PC-3 (cell line): ENCODE measurements around the gene ATP6V0E2. TPM values are rescaled to one million over a fixed set of nuclear protein-coding genes. Genes with fewer than 3 reads are reported as not detected.

ENCODE experiments used
- ATAC-seq: fragments of 200-7000 bp; cut with Tn5 transposase; 2 replicates; pipeline ENCODE4 v1.9.1; 2020; ENCODE audit warnings: mild to moderate bottlenecking, moderate library complexity
- BruUV-seq: library from RNA; stranded (reverse); fragments of 400-500 nt; replicated peaks from 2 replicates; lab custom pipeline; 2021; lab: Mats Ljungman, UMichigan
- CTCF ChIA-PET: fragments of 300-600 bp; sonication (Branson Sonifier 250); formaldehyde crosslinking; loops from one replicate; lab custom pipeline; 2022; ENCODE audit warnings: antibody characterized with exemption; lab: Charles Lee
- POLR2A ChIA-PET: fragments of 300-600 bp; sonication (Branson Sonifier 250); formaldehyde crosslinking; loops from one replicate; lab custom pipeline; 2022; ENCODE audit warnings: antibody characterized with exemption; ENCODE audit not compliant: unreplicated experiment; lab: Charles Lee
- DNase-seq: peaks from one replicate; pipeline ENCODE4 v3.0.0-alpha.2; 2015
- H2AFZ ChIP-seq: fragments of 300-600 bp; sonication (generic); 2 replicates; pipeline ENCODE4 v1.6.0; 2016; ENCODE audit warnings: antibody characterized with exemption, low read length
- H3F3A ChIP-seq: fragments of 300-600 bp; sonication (generic); one replicate; pipeline ENCODE4 v1.6.0; 2017; ENCODE audit warnings: antibody characterized with exemption, low read length, control low read depth, mild to moderate bottlenecking; ENCODE audit not compliant: unreplicated experiment
- H3K27ac ChIP-seq: fragments of 300-600 bp; sonication (generic); 2 replicates; pipeline ENCODE4 v1.5.1; 2016; ENCODE audit warnings: mild to moderate bottlenecking, low read length
- H3K27me3 ChIP-seq: fragments of 300-600 bp; sonication (generic); 2 replicates; pipeline ENCODE4 v1.6.1; 2016; ENCODE audit warnings: low read length, mixed read lengths
- H3K36me3 ChIP-seq: fragments of 300-600 bp; sonication (generic); 2 replicates; pipeline ENCODE4 v1.6.1; 2016; ENCODE audit warnings: low read depth, mixed run types, low read length, mixed read lengths
- H3K4me1 ChIP-seq: fragments of 300-600 bp; sonication (generic); 2 replicates; pipeline ENCODE4 v1.5.1; 2016; ENCODE audit warnings: low read length; ENCODE audit not compliant: insufficient read depth
- H3K4me2 ChIP-seq: fragments of 300-600 bp; sonication (generic); 2 replicates; pipeline ENCODE4 v1.6.0; 2016; ENCODE audit warnings: low read length
- H3K4me3 ChIP-seq: fragments of 300-600 bp; sonication (generic); 2 replicates; pipeline ENCODE4 v1.5.1; 2016; ENCODE audit warnings: mild to moderate bottlenecking, low read length, mixed read lengths
- H3K79me2 ChIP-seq: fragments of 300-600 bp; sonication (generic); 2 replicates; pipeline ENCODE4 v1.6.1; 2017; ENCODE audit warnings: low read length, mixed read lengths
- H3K9ac ChIP-seq: fragments of 300-600 bp; sonication (generic); 2 replicates; pipeline ENCODE4 v1.6.0; 2016; ENCODE audit warnings: mild to moderate bottlenecking, low read length
- H3K9me2 ChIP-seq: fragments of 300-600 bp; sonication (generic); replicated peaks from 2 replicates; pipeline ENCODE4 v1.6.1; 2016; ENCODE audit warnings: mixed run types, low read length, mixed read lengths
- H3K9me3 ChIP-seq: fragments of 300-600 bp; sonication (generic); 2 replicates; pipeline ENCODE4 v1.6.1; 2016; ENCODE audit warnings: low read length, mixed read lengths
- H4K20me1 ChIP-seq: fragments of 300-600 bp; sonication (generic); 2 replicates; pipeline ENCODE4 v1.6.1; 2016; ENCODE audit warnings: low read length, mixed read lengths
- CTCF ChIP-seq: fragments of 300-600 bp; sonication (generic); conservative IDR thresholded peaks from 2 replicates; pipeline ENCODE4 v1.5.1; 2017; ENCODE audit warnings: antibody characterized with exemption, low read depth, mild to moderate bottlenecking, low read length
- EZH2 ChIP-seq: fragments of 300-600 bp; sonication (generic); IDR thresholded peaks from one replicate; pipeline ENCODE4 v1.6.1; 2017; ENCODE audit warnings: antibody characterized with exemption, mild to moderate bottlenecking, low read length; ENCODE audit not compliant: unreplicated experiment
- EZH2phosphoT487 ChIP-seq: fragments of 300-600 bp; sonication (generic); IDR thresholded peaks from 2 replicates; pipeline ENCODE4 v1.6.1; 2018; ENCODE audit warnings: mild to moderate bottlenecking, antibody characterized with exemption, low read length, borderline replicate concordance
- intact Hi-C: fragments of 100-400 bp; cut with micrococcal nuclease; formaldehyde crosslinking; loops from 2 replicates; pipeline ENCODE4 v1.9.0; 2023
- total RNA-seq: library from RNA; depleted of rRNA; stranded (reverse); fragments of >200 nt; gene quantifications from 2 replicates; pipeline ENCODE4 v1.2.3, GENCODE V29; 2014

The ATP6V0E2 gene
- total RNA-seq, 1 experiment from 2014 or later: 78.2 TPM

- intact Hi-C loops: no loop called here
- CTCF ChIA-PET: no interaction called here
Measured at GRCh38 chr7:149856583-149856982, 17.2 kb upstream of the ATP6V0E2 start.

GRCh38 chr7:149859369-149859768, 14.4 kb upstream of the ATP6V0E2 start:
- intact Hi-C loops: no loop called here
- Histone ChIP-seq H3K27me3 (no peaks in the 10 kb centered on the region), H3K9ac (no peak overlapping the region), H3K9me2 (no peaks in the 10 kb centered on the region), H3K4me3 (no peak overlapping the region), H3K27ac (no peak overlapping the region), H3K9me3 (no peaks in the 10 kb centered on the region), H3K4me2 (no peak overlapping the region), H2AFZ (no peak overlapping the region), H3K79me2 (no peaks in the 10 kb centered on the region), H3F3A (no peaks in the 10 kb centered on the region), H4K20me1 (no peaks in the 10 kb centered on the region), H3K36me3 (no peaks in the 10 kb centered on the region), H3K4me1 (peaks cover 13% of the 10 kb centered on the region; the same call in 1 of the 2 replicates)
- POLR2A ChIA-PET: interaction anchor here (0.6 kb wide), 1 partner anchor 510 kb away, joined by 4 read pairs; no protein-coding TSS in a partner anchor
- BruUV-seq: no TSS peak
- no peak for TF ChIP-seq CTCF
- TF ChIP-seq EZH2: no peak
- TF ChIP-seq EZH2phosphoT487: no peak
- CTCF ChIA-PET: no interaction called here
- peak; percentile 7 for DNase-seq
- ATAC-seq: no peak

More at GRCh38 chr7:149856583-149856982, 17.2 kb upstream of the ATP6V0E2 start:
- Histone ChIP-seq H3K4me2 (no peak overlapping the region), H3K4me3 (no peak overlapping the region), H3F3A (no peaks in the 10 kb centered on the region), H4K20me1 (no peaks in the 10 kb centered on the region), H3K27ac (no peak overlapping the region), H3K9ac (no peak overlapping the region), H3K27me3 (no peaks in the 10 kb centered on the region), H3K9me3 (no peaks in the 10 kb centered on the region), H3K9me2 (no peaks in the 10 kb centered on the region), H3K4me1 (peaks cover 13% of the 10 kb centered on the region; the same call in 1 of the 2 replicates), H3K36me3 (no peaks in the 10 kb centered on the region), H3K79me2 (no peaks in the 10 kb centered on the region), H2AFZ (no peak overlapping the region)
- ATAC-seq (no peak), DNase-seq (no peak)
- POLR2A ChIA-PET: interaction anchor here (0.6 kb wide), 1 partner anchor 731 kb away, joined by 6 read pairs; no protein-coding TSS in a partner anchor
- BruUV-seq: no TSS peak
- TF ChIP-seq EZH2 (no peak), EZH2phosphoT487 (no peak), CTCF (no peak)

DNA sequence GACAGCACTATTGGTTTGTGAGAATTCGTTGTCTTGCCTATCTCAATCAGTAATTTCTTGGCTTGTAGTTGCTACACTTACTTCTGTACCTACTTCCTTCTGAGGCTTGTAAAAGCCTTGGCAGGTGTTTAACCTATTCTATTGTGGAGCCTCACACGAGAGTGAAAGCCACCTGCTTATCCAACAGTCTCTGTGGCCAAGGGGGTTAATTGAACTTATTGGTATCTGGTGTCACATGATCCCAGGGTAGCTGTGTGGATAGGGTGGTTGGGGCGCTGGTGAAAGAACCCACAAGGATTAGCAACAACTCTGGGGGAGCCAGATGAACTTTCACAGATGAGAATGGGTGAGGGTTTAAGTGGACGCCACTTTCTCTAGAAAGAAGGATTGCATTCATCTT, 13.9 kb upstream of the ATP6V0E2 start:
- H3F3A ChIP-seq: no peaks in the 10 kb centered on the region
- intact Hi-C loops: no loop called here
- no peak for ATAC-seq
- no peaks in the 10 kb centered on the region for H3K9me2 ChIP-seq
- no peak overlapping the region for H3K9ac ChIP-seq
- no peaks in the 10 kb centered on the region for H3K79me2 ChIP-seq
- BruUV-seq: no TSS peak
- no peak overlapping the region for H2AFZ ChIP-seq
- no peak overlapping the region for H3K4me2 ChIP-seq
- TF ChIP-seq EZH2: no peak
- TF ChIP-seq CTCF: no peak
- TF ChIP-seq EZH2phosphoT487: no peak
- ChIA-PET POLR2A (interaction anchor here (0.6 kb wide), 1 partner anchor 509 kb away, joined by 4 read pairs; no protein-coding TSS in a partner anchor), CTCF (no interaction called here)
- no peaks in the 10 kb centered on the region for H3K36me3 ChIP-seq
- no peaks in the 10 kb centered on the region for H3K9me3 ChIP-seq
- H3K27me3 ChIP-seq: no peaks in the 10 kb centered on the region
- no peak overlapping the region for H3K27ac ChIP-seq
- H3K4me1 ChIP-seq: peaks cover 9% of the 10 kb centered on the region; the same call in 1 of the 2 replicates
- no peaks in the 10 kb centered on the region for H4K20me1 ChIP-seq
- no peak for DNase-seq
- no peak overlapping the region for H3K4me3 ChIP-seq
